ENCODE measurements around the gene POC5. TPM values are rescaled to one million over a fixed set of nuclear protein-coding genes. Genes with fewer than 3 reads are reported as not detected.

POC5 gene
- total and polyA plus RNA-seq, 2 of the 13 experiments (the other 11 are each of a cell fraction or from before 2014, with no cell fraction given) = 6.9 to 9.3 TPM

GRCh38 chr5:75734913-75735789, 17.9 kb upstream of the POC5 start (continued):
- TF ChIP-seq TGIF2 (CRISPR knock-in tag; IDR thresholded peaks at IDR 0.05) (no peak), ZBED4 (CRISPR knock-in tag; IDR thresholded peaks at IDR 0.05; ENCODE audit: borderline replicate concordance) (no peak), ZGPAT (CRISPR knock-in tag; IDR thresholded peaks at IDR 0.05) (no peak), ZMYM3 (CRISPR knock-in tag; IDR thresholded peaks at IDR 0.05) (no peak), SMC3 (IDR thresholded peaks at IDR 0.05; ENCODE audit: low read length) (peak; percentile 71), ZNF709 (CRISPR knock-in tag; IDR thresholded peaks at IDR 0.05) (no peak), XRCC5 (optimal IDR thresholded peaks at IDR 0.05; ENCODE audit: low read length) (peak; percentile 29), ZNF619 (CRISPR knock-in tag; IDR thresholded peaks at IDR 0.05) (no peak), SIX4 (CRISPR knock-in tag; IDR thresholded peaks at IDR 0.05) (no peak), YY1 (IDR thresholded peaks at IDR 0.05; ENCODE audit: insufficient read depth, insufficient replicate concordance, low read depth, low read length) (no peak), KAT8 (CRISPR knock-in tag; IDR thresholded peaks at IDR 0.05) (0 out of 2 replicates have a peak, but pooled peaks have one; percentile 34), MATR3 (CRISPR knock-in tag; IDR thresholded peaks at IDR 0.05) (no peak), ERF (CRISPR knock-in tag; IDR thresholded peaks at IDR 0.05) (0 out of 2 replicates have a peak, but pooled peaks have one; percentile 25), ARID3A (IDR thresholded peaks at IDR 0.05; ENCODE audit: low read depth, low read length) (no peak), TEAD3 (CRISPR knock-in tag; optimal IDR thresholded peaks at IDR 0.05; ENCODE audit: borderline replicate concordance) (peak; percentile 54), EED (CRISPR knock-in tag; IDR thresholded peaks at IDR 0.05) (no peak), ZNF354B (CRISPR knock-in tag; IDR thresholded peaks at IDR 0.05) (no peak), SRSF4 (IDR thresholded peaks at IDR 0.05; ENCODE audit: low read depth, low read length, poor library complexity, severe bottlenecking) (no peak), ZNF720 (CRISPR knock-in tag; IDR thresholded peaks at IDR 0.05) (no peak), CHCHD3 (CRISPR knock-in tag; IDR thresholded peaks at IDR 0.05) (no peak), ZNF891 (CRISPR knock-in tag; IDR thresholded peaks at IDR 0.05) (no peak), ZNF317 (CRISPR knock-in tag; IDR thresholded peaks at IDR 0.05) (no peak)
